NB4 (cell line): ENCODE data around the gene SUV39H2.

Experiments
- TF ChIP-seq, protein P1 (sequence below): IDR thresholded peaks from 2 replicates; pipeline ENCODE4 v1.6.1; 2011; ENCODE audit warnings: low read depth, low read length
- TF ChIP-seq, protein P2 (sequence below): IDR thresholded peaks from one replicate; pipeline ENCODE4 v1.5.1; 2012; ENCODE audit warnings: low read depth, low read length

DNA sequence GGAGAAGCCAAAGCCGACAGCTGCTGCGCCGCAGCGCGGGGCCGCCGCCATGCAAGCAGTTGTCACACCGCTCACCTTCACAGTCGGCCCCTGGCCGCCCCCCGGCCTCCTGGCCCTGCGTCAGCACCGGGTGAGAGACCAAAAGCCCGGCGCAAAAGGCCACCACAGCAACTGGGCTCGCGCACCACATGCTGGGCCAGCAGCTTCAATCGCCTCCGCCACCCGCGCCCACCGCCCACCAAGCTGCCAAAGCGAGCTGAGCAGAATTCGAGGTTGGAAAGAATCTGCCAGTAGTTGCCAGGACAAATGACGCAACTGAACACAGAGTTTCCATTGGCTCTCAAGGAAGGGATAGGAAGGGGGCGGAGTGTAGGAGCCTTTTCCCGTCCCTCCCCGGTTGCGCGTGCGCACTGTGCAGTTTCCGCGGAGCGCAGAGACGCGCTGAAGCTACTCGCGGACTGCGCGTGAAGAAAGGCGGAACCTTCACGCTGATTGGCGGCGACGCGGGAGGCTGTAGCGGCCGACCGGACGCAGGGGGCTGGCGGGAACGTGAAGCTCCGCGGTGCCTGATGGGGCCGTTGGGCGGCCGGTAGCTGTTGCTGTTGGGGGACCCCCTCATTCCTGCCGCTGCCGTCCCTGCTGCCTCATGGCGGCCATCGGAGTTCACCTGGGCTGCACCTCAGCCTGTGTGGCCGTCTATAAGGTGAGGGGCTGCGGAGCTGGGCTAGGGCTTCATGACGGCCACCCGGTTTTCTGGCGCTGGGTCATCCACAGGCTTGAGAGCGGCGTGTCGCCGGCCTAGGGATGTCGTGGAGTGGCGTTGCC is 40.7 kb upstream of the SUV39H2 start, which contains the start of the genes CDNF, HSPA14 and MSANTD7:
- TF ChIP-seq, protein P1, sequence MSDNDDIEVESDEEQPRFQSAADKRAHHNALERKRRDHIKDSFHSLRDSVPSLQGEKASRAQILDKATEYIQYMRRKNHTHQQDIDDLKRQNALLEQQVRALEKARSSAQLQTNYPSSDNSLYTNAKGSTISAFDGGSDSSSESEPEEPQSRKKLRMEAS = no peak; the same call in none of the 2 replicates
- TF ChIP-seq, protein P2, sequence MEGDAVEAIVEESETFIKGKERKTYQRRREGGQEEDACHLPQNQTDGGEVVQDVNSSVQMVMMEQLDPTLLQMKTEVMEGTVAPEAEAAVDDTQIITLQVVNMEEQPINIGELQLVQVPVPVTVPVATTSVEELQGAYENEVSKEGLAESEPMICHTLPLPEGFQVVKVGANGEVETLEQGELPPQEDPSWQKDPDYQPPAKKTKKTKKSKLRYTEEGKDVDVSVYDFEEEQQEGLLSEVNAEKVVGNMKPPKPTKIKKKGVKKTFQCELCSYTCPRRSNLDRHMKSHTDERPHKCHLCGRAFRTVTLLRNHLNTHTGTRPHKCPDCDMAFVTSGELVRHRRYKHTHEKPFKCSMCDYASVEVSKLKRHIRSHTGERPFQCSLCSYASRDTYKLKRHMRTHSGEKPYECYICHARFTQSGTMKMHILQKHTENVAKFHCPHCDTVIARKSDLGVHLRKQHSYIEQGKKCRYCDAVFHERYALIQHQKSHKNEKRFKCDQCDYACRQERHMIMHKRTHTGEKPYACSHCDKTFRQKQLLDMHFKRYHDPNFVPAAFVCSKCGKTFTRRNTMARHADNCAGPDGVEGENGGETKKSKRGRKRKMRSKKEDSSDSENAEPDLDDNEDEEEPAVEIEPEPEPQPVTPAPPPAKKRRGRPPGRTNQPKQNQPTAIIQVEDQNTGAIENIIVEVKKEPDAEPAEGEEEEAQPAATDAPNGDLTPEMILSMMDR = no peak
